Left renal cortex interstitium (tissue), 4 donors: ENCODE results near the gene RGS7. TPM values are rescaled to one million over a fixed set of nuclear protein-coding genes. Genes with fewer than 3 reads are reported as not detected.
A peak's percentile ranks its signal among the peaks of the same experiment; 100 is the strongest.
"Not testable (repeated sequence)": the region's sequence is repeated elsewhere in the genome, so short reads cannot be mapped to it uniquely, and the experiment has no call there.

Experiments
- DNase-seq, 4 donors: peaks; one replicate each; pipeline ENCODE4 v3.0.0-alpha.2; 2013; ENCODE audit warnings: low read depth in 4 of 4, low spot score in 2 of 4, missing footprints in 1 of 4
- polyA plus RNA-seq, 4 donors: library from polyadenylated mRNA; unstranded; fragments of 120-200 nt; gene quantifications; one replicate each; pipeline ENCODE4 v1.2.1, GENCODE V29; 2013; ENCODE audit not compliant: insufficient read length in 4 of 4

Gene RGS7
- polyA plus RNA-seq, 4 donors, result 4.9 to 6.4 (median 6.0) TPM

DNA sequence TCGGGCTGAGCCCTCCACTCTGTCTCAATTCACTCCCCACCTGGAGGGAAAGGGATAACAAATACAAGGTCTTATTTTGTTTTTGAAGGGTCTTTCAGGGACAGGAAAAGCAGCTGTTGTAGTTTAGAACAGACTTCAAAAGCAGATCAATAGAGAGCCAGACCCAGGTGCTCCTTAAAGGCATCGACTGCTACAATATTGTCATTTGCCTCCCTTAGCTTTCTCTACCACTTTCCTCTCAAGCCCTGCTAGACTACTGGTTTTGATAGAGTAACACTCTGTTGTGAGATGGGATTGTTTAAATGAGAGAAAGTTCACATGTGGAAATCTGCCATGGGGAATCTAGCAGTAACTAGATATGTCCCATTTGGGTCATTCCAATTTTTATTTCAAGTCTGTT lies 24.0 kb downstream of the RGS7 start:
- DNase-seq, result no peak

DNA sequence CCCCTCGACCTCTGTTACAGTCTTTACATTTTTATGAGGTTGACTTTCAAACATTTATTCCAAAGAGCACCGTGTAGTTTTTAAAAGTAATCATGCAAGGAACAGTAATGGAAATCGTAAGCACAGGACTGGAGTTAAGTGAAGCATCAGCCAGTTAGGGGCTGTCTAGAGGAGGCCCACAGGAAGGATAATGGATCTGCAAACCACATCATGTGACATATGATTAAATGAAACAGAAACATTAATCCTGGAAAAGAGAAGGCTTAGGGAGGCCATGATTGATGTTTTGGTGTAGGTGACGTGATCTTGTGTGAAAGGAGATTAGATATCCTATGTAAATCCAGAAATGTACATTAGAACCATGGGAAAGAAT lies 25.0 kb downstream of the RGS7 start:
- no peak for DNase-seq

DNA sequence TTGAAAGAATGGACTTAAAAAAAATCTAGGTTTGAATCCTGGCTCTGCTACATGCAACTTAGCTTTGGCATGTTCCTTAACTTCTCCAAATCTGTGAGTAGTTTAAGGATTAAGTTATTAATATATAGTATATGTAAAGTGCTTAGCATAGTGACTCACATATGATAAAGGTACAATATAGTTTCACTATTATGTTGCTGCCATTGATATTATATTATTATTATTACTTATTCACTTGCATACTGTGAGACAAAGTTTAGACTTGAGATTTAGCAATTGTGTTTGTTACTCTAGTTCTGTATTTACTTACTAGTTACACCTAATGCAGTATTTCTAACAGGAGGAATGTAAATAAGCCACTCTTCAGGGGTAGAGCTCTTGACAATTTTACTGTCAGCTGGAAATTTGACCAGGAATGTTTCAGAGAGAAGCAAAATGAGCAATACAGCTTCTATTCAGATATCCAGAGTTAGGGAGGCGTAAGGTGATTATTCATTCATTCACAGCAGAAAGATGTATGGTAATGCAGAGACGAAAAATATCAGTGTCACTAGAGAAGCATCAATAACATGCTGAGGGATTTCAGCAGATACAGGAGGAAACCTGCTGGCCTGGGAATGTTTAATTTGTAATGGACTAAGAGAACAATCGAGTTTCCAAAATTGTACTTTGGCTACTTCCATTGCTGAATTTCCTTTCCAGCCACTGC lies 25.5 kb downstream of the RGS7 start:
- DNase-seq, result no peak

DNA sequence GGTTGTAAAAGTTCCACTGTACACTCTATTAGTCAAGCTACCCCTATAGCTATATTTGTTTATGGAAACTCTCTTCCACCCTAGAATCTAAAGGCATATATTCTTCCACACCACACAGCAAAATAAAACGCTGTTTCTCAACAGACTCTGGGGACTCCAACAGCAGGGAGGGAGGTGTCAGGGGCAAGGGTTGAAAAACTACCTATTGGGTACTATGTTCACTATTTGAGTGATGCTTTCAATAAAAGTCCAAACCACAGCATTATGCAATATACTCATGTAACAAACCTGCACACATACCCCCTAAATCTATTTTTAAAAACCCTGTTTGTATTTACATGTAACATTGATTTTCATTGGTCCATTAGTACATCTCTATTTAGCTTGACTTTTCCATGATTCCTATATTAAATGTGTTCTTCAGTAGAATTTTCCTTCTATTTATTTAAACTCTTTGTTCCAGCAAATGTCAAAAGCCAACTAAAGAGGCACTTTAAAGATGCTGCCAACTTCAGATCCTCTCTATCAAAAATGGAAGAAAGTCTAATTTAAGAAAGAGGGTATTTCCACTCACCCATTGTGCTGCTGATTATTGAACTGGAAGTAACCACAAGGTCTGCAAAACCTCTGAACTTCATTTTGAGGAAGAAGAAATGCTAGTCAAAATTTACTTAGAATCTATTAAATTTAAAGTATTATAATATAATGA lies 26.2 kb downstream of the RGS7 start:
- no peak for DNase-seq

DNA sequence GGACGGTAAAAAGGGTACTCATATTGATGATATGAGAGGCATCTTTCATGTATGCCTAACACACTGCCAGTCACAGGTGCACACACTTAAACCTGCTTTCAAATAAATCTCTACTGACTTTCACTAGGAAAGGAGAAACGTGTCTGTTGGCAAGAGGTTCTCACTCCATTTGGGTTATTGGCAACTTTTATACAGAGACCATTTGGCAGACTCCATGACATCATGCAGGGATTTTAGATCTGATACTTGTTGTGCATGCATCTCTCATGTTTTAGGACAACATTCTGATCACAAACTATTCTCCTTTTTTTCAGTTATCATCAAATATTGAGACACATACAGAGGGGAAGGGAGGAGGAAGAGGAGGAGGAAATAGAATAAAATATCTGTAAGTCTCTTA lies 31.5 kb downstream of the RGS7 start:
- DNase-seq, result no peak

DNA sequence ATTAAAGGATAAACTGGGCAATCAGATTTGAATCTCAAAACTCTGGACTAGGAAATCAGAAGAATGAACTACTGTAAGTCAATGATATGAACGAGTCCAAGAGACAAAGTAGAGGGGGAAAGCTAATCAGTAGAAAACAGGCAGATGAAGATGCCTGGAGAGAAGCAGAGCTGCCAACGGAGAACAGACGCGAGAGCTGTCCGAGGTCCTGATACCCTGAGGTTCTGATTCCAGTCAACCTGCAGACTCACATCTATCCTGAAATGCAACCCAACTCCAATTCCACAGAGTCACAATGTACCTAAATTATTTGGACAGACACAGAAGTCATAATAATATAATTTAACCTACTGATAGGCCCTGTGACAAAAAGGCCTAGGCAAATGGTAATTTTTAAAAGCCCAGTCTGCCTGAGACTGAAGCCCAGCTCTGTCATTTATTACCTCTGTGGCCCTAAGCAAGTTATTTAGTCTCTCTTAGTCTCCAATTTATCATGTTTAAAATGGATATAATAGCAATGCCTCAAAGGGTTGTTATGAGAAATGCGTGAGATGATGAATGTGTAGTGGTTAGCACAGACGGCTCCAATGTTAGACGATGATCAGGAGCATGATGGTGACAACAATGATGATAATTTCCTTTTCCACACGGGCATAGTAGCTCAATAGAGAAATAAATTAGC lies 33.4 kb downstream of the RGS7 start:
- DNase-seq, result peak; percentile 34 to 62 (median 40)

DNA sequence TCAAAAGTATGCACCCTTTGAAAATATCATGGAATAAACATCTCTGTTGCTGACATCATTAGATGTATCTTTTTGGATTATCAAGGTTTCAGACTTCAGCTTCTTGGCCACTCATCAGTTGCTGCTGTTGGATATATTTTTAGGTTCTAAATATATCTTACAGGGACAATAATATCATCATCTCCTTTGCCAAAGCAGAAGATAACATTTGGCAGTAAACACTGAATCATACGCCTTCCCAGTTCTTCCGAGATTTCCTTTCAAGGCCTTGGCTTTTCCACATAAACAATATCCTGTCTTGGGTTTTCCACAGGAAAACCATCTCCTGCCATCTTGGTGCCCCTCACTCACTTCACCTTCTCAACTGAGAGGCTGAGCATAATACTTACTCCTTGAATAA lies 39.3 kb downstream of the RGS7 start:
- DNase-seq, result no peak

DNA sequence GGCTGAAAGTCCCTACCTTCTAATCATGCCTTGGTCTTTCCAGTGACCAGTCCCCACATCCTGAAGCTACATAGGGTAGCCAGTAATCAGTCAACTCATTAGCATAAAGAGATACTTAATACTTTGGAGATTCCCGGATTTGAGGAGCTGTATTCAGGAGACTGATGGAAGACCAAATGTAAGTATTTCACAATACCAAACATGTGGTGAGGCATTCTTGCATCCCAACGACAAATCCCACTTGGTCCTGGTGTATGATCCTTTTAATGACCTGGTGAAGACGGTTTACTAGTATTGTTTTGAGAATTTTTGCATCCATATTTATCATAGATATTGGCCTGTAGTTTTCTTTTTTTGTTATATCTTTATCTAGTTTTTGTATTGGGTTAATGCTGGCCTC lies 40.6 kb downstream of the RGS7 start:
- DNase-seq, result no peak

DNA sequence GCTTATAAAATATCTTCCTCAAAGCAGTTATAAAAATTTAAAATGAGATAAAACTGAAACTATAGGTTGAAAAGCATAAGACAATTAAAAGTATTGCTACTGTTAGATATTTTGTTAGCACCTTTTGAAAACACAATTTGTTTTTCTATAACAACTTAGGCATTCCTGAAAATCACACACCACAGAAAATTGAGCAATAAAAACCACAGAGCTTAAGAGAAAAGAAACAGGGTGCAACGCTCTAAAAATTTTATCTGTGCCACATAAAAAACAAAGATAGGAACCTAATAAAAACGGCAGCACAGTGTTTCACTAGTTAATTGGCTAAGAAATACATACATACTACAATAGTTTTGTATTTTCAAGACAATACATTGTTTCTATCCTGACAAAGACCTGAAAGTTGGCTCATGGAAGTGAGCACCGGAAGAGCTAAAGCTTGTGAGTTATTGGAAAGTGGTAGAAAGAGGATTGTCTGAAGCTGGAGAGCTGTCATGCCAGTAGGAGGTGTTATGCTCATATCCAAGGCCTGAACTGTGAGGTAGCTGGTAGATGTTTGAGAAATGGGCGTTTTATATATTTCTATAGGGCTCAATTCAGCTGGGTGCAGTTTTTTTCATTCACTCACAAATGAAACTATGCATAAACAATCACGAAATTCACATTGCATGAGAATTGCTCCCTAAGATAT lies 45.8 kb downstream of the RGS7 start:
- DNase-seq, result no peak

DNA sequence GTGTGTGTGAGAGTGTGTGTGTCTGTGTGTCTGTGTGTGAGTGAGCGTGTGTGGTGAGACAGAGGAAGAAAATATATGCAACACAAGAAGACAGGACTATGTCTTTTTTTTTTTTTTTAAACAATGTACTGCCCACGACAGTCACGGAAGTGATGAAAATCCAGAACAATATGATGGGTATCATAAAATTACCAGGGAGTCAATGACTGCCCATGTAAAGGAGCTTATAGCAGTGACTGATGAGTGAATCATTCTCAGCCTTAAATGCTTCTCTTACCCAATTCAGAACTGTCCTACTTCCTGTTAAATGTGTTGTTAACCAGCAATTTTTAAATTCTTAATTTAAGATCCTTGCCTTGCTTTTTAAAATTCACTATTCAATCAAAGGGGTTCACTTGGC lies 46.6 kb downstream of the RGS7 start:
- DNase-seq, result no peak

DNA sequence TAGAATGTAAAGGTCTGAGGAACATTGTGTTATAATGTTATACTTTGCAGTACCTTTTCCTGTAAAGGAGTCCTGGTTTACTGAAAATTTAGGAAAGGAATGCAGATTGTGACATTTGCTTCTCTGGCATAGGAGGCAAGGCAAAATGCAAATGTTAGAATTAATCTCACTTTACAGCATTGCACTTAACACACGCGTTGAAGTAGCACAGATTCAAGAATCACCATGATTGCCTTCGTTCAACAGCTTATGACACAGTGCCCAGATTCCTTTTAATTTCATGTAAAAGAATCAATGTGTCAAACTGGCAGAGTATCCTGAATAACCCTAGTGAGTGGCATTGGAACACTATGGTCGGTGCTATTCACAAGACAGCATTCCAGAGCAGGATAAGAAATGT lies 47.4 kb downstream of the RGS7 start:
- DNase-seq, result no peak

DNA sequence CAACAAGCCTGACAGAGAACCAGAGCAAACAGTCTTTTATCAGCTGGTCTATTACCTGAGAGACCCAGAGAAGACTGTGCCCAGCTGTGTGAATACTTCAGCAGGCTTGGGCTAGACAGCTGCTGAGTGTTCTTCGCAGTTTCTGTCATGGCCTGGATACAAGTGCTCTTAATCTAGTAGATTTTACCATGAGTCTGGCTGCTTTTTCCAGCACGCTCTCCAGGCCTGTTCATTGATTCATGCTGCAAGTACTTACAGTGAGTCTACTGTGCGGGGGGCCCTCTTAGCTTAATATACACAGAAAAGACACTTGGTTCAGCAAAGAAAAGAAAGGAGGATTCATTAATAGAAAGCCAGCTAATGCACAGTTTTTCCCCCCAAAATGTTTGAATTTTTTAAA lies 48.5 kb downstream of the RGS7 start:
- DNase-seq, result no peak

DNA sequence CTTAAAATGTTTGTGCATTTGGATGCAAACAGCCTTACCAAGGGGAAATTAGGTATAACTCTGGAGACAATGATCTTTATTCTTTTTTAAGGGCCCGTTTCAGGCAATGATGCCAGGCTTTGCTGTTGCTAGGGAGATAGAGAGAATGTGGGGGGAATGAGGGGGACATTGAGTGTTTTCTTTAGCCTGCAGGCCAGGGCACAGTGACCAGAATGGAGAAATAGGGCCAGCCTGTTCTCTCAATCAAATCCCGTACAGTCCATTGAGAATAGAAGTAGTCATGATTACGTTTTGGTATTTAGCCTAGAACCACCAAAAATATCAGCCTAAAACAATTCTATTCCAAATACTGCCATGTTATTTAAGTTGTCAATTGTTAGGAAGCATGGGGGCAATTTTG lies 49.0 kb downstream of the RGS7 start:
- no peak for DNase-seq

DNA sequence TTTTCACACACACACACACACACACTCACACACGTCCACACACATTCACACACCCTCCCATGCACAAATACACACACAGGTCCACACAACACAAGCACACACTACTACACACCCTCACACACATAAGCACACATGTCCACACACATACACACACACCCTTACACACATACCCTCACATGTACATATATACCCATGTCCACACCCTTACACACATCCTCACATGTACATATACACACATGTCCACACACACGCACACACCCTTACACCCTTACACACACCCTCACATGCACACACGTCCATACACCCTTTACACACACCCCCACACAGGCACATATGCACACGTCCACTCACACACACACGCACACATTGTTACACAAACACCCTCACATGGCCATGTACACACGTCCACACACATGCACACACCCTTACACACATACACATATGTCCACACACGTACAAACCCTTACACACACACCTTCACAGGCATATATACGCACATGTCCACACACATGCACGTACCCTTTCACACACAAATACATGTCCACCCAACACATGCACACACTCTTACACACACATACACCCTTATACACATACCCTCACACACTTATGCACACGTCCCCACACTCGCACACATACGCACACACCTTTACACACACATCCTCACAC lies 50.7 kb downstream of the RGS7 start:
- DNase-seq, result no peak

DNA sequence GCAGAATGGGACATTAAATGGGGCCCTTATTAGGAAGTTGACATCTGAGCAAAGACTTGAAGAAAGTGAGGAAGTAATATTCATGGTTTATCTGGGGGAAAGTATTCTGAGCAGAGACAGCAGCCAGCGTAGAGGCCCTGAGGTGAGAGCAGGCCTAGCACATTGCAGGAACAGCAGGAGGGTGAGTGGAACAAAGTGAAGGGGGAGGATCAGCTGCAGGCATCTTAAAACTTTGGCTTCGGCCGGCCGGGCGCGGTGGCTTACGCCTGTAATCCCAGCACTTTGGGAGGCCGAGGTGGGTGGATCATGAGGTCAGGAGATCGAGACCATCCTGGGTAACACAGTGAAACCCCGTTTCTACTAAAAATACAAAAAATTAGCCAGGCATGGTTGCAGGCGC lies 55.0 kb downstream of the RGS7 start:
- not testable (repeated sequence) for DNase-seq

DNA sequence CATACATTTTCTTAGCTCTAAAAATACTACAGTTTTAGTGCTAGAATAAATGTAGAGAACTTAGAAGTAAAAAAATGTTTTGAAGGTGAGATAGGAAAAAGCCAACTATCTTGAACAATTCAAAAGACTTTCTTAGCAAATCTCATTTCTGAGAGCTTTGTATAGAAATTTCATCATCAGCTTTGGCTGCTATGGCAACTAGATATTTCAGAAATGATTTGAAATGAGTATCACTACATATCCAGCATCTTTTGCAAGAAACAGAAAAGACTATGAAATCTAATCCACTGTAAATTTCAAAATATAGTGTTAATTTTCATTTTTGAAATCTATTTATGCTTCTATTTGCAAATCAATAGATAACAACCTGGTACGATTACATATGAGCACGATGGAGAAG lies 57.7 kb downstream of the RGS7 start:
- DNase-seq, result no peak

DNA sequence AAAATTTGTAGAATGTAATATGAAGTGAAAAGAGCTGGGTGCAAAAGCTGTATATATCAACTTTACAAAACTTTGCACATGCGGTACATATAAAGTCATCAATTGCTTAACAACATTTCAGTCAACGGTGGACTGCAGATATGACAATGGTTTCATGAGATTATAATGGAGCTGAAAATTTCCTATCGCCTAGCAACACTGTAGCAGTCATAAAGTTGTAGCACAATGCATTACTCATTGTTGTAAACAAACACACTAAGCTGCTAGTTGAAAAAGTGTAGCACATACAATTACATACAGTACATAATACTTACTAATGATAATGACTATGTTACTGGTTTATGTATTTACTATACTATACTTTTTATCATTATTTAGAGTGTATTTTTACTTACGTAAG lies 64.0 kb downstream of the RGS7 start:
- no peak for DNase-seq

DNA sequence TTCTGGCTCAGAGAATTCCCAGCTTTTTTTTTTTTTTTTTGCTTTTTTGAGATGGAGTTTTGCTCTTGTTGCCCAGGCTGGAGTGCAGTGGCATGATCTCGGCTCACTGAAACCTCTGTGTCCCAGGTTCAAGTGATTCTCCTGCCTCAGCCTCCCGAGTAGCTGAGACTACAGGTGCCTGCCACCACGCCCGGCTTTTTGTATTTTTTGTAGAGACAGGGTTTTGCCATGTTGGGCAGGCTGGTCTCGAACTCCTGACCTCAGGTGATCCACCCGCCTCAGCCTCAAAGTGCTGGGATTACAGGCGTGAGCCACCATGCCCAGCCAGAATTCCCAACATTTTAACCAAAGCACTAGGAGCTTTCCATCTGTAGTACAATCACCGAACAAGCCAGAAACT lies 65.5 kb downstream of the RGS7 start:
- not testable (repeated sequence) for DNase-seq

DNA sequence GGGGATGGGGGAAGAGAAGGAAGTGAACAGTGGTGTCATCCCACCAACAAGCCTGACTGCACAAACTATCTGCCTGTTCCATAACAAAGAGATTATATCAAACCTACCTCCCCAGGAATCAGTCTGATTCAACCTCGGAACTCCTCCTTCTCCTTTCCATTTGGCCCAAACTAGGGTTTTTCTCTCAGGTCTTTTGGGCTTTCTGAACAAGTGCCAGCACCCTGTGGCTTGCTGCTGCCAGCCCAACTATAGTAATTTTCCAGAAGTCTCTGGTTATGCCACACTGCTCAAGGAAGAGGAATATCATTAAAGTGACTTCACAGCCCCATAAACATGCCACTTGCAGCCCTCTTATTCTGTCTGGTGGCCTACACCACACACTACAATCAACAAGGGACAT lies 70.5 kb downstream of the RGS7 start:
- no peak for DNase-seq

DNA sequence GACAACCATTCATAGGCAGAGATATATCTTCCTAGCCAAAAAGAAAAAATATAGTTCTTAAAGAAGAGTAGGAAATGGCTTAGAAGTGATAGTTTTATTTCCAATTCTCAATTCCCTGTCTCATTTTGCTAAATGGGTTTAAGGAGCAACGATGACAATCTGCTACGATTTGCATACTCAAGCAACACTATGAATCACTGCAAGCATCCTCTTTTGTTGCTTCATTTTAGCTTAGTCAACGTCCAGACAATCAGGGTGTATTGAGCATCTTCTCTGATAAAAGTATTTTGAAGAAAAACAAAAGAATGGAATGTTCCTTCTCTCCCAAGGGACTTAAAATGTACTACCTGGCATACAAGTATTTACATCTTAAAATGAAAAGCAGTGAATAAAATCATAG lies 80.6 kb downstream of the RGS7 start:
- no peak for DNase-seq

DNA sequence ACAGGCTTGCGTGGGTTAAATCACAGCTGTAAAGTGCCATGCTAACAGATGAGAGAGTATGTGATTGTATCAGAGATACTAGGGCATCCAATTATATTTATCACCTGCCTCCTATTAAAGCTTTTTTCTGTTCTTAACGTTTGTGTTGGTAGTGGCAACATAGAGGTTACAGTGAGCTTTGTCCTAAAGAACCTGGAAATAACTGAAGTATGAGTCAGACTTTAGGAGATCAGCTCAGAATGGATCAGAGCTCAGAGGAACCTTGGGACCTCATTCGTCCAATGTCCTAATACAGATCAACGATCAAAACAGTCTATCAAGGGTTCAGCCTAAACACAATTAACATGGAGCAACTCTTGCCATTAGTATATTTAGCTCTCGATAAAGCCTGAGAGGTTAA lies 81.0 kb downstream of the RGS7 start:
- DNase-seq, result no peak
